HT-29 (cell line): ENCODE data around the gene LUM. TPM values are rescaled to one million over a fixed set of nuclear protein-coding genes. Genes with fewer than 3 reads are reported as not detected.
A peak's percentile ranks its signal among the peaks of the same experiment; 100 is the strongest.

Experiments
- DNase-seq: peaks from one replicate; pipeline ENCODE4 v3.0.0-alpha.2; 2015; ENCODE audit warnings: low spot score
- total RNA-seq: library from RNA; depleted of rRNA; stranded (reverse); fragments of >200 nt; shearing (Covaris generic); gene quantifications from 2 replicates; pipeline ENCODE4 v1.2.3, GENCODE V29; 2014; rRNA removed

LUM gene
- total RNA-seq, 1 experiment from 2014 or later = 0.10 TPM

GRCh38 chr12:91074851-91075250 is 36.4 kb downstream of the LUM start:
- DNase-seq = peak; percentile 24

GRCh38 chr12:91074154-91074709 is 37.1 kb downstream of the LUM start:
- DNase-seq = no peak

- DNase-seq = no peak
Observed at GRCh38 chr12:91073426-91073825, 37.9 kb downstream of the LUM start.

GRCh38 chr12:91072931-91073330 is 38.4 kb downstream of the LUM start:
- DNase-seq = no peak

GRCh38 chr12:91070936-91071335 is 40.4 kb downstream of the LUM start:
- no peak for DNase-seq

- no peak for DNase-seq
Observed at GRCh38 chr12:91065396-91065795, 45.9 kb downstream of the LUM start.

- no peak for DNase-seq
Observed at GRCh38 chr12:91064640-91065039, 46.7 kb downstream of the LUM start.

- DNase-seq = no peak
Observed at GRCh38 chr12:91061091-91061490, 50.2 kb downstream of the LUM start.

GRCh38 chr12:91059211-91059610 is 52.1 kb downstream of the LUM start:
- no peak for DNase-seq

- DNase-seq = no peak
Observed at GRCh38 chr12:91058786-91059185, 52.5 kb downstream of the LUM start.

GRCh38 chr12:91057368-91058165 is 53.7 kb downstream of the LUM start, which contains the start of gene KERA:
TSS of gene KERA (minus strand) at chr12:91058024. CDS start at chr12:91056281, 1,743 bp downstream.
- no peak for DNase-seq

GRCh38 chr12:91056488-91056887 is 54.8 kb downstream of the LUM start:
- no peak for DNase-seq

GRCh38 chr12:91055976-91056375 is 55.3 kb downstream of the LUM start:
- no peak for DNase-seq

GRCh38 chr12:91053951-91054715 is 57.2 kb downstream of the LUM start:
- peak; percentile 43 for DNase-seq

Other genes starting within 250 kb of the LUM start
- not detected in 2 replicates for gene CCER1, start 156.3 kb downstream of the LUM start, total RNA-seq
- gene EPYC, start 106.5 kb downstream of the LUM start, total RNA-seq = not detected in 2 replicates
- not detected in 2 replicates for gene KERA, start 53.5 kb downstream of the LUM start, total RNA-seq
- not detected in 2 replicates for gene DCN, start 71.3 kb upstream of the LUM start, total RNA-seq